GM19463 (cell line): ENCODE data around the gene PRELID3B.

Experiments used
- ATAC-seq: cut with Tn5 transposase; IDR thresholded peaks from one replicate; pipeline ENCODE4 v1.9.1; 2021; ENCODE audit warnings: mild to moderate bottlenecking, moderate library complexity; ENCODE audit not compliant: unreplicated experiment

The PRELID3B gene

DNA sequence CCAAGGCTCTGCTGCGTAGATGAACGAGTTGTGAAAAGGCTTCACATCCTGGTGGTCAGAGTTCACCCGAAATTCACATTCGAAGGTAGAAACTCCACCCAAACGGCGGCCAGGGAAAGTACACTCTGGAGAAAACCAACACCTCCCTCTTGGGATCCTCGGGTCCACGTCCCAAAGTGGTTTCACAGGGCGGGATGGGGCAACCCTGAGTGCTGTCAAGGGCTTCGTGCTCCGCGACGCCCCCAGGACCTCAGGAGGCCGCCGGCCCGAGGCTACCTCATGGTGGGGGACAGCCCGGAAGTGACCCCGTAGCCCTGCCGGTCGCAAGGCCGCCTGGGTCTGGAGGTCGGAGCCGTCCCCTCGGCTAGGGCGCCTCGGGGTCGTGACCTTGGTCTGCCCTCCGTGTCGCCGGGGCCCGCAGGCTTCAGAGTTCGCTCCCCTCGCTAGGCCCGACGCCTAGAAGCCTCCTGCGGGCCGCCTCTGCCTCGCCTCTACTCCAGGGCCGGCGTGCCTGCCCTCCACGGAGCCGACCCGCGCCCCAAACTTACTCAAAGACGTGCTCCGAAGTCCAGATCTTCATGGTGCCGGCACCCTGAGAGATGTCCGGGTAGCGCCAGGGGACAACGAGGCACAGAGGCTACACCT lies at the start of gene PRELID3B:
Gene PRELID3B (minus strand): TSS at position 636 of the 645 bp plus-strand sequence. CDS start 56 bp downstream, at position 580.
- ATAC-seq, result peak; percentile 28

DNA sequence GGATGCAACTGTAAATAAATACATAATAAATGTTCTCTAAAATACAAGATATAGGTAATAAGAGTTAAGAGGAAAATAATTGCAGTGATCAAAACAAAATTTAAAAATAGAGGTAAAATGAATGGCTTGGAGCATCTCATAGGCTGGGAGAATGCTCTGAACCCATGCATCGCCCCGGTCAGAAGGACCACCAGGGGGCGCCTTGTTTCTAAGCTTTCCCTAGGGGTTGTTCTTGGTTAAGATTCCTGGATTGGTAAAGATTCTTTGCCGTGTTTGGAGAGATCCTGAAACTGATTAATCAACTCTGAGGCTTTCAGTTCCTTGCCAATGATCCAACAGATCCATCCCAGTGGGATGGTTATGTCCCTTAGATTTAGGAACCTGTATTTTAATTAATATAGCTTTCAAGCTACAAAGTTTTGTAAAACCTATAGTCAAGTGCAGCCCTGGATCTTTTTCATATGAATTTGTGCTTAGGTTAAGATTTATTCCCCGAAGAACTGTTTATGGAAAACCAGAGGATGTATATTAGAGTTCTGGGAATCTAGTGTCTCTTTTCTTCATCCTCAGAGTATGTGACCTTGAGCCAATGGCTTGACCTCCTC lies 45.3 kb upstream of the PRELID3B start:
- ATAC-seq, result no peak

DNA sequence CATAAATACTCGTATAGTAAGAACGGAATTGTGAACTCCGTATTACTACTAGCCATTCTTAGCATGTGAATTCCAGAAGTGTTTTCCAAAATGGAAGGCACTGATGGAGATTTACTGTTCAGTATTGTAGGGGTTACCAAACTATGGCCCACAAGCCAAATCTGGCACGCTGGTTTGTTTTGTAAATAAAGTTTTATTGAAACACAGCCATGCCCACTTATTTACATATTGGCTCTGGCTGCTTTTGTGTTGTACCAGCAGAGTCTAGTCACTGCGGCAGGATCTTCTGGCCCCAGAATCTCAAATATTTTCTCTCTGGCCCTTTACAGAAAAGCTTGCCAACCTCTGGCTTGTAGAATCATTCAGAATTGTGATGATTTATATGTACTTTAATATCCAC lies 44.3 kb upstream of the PRELID3B start:
- no peak for ATAC-seq

DNA sequence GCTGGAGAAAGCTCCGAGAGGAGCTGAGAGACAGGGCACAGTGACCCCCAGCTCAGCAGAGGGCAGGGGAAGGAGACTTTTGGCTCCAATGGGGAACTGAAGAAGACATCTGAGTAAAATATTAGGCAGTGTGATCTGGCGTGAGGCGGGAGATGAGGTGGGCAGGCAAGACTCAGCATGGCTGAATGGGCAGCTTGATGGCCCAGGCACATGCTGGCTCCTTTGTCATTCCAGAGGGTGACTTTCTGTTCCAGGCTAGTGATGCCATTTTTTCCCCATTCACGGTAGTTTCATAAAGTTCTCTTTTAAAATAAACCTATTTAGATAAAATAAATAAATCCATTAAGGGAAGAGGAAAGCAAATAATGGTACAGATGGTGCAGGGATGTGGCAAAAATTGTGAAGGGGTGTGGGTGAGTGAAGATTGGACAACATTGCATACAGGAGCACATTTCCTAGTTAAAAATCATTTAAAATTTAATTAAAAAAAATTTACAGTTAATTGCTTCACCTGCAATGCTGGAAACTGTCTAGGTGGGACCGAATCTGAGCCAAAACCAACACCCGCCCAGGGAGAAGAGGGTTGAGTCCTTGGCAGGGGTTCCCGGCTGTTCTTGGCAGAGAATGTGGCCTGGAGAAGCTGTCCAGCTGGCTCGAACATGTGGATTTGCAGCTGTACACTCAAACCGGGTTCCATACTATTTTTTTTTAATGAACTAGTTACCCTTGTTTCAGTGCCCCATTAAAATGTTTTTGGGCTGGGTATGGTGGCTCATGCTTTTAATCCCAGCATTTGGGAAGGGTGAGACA lies 41.7 kb upstream of the PRELID3B start:
- ATAC-seq, result no peak

DNA sequence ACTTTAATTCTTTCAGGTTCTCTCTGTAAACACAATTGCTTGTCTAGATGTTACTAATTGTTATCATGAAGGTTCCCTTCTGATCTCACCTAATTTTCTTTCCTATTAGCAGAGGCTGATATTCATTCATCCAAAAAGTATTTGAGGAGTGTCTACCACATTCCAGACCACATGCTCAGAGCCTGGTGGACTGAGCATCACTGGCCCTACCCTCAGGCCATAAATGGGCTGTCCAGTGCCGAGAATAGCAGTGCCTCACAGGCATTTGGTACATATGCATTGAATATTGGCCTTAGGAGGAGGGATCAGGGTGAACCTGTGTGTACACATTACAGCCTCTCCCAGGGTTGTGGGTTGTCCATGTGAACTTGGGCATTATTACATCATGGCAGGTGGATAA lies 40.4 kb upstream of the PRELID3B start:
- no peak for ATAC-seq

DNA sequence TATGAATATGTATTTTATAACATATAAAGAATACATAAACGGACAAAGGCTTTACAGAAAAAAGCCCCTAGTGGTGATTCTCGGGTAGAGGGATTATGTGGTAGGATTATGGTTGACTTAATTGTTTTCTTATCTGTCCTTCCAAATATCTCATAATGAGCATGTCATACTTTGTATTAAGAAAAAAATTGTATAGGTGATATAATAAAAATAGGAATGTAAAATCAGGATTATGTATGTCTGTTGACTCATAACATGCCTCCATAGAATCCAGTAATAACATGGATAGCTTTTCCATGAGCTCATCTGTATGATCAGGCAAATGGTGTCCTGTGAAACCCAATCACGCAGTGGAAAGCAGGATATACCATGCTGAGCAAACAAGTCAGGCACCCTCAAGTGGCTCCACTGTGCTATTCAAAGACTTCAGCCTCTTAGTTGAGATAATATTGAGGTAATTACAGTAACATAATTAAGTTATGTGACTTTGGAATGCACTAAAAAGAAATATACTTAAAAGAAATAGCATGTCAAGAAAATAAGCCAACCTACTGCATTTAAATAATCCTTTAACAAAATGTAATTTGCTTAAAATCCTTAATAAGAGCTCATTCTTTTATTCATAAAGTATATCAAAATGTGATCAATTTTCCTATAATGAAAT lies 39.6 kb upstream of the PRELID3B start:
- ATAC-seq, result no peak

DNA sequence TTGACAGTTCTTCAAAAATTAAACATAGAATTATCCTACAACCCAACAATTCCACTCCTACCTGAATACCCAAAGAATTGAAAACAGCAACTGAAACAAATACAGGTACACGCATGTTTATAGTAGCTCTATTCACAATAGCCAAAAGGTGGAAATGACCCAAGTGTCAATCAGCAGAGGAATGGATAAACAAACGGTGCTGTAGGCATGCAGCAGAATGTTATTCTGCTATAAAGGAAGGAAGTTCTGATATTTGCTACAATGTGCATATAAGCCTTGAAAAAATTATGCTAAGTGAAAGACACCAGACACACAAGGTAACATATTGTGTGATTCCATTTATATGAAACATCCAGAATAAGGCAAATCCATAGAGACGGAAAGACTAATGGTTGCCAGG lies 38.5 kb upstream of the PRELID3B start:
- no peak for ATAC-seq

DNA sequence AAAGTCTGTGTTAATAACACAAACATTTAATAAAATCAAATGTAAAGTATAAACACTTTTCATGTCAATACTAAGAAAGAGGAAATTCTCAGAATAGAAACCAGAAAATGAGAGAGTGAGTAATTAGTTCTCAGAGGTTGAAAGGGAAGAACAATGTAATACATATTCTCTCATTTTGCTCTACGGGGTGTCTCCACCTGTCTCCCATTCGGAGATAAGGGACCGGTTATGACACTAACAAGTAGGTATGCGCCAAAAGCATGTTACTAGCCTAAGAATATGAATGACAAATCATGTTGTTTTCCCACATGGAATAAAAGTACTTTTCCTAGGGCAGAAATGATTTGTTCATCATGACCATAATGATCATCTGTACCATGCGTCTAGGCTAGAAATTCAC lies 35.6 kb upstream of the PRELID3B start:
- no peak for ATAC-seq

DNA sequence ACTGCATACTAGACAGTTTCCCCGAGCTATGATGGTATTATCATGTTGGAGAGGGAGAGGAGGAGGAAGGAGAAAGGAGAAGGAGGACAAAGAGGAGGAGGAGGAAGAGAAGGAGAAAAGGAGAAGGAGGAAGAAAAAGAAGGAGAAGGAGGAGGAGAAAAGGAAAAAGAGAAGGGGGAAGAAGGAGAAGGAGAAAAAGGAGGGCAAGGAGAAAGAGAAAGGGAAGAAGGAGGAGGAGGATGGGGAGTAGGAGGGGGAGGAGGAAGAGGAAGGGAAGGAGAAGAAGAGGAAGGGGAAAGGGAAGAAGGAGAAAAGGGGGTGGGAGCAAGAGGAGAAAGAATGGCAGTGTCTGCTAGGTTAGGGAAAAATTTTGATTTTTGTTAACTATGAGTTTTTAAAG lies 35.1 kb upstream of the PRELID3B start:
- ATAC-seq, result no peak

DNA sequence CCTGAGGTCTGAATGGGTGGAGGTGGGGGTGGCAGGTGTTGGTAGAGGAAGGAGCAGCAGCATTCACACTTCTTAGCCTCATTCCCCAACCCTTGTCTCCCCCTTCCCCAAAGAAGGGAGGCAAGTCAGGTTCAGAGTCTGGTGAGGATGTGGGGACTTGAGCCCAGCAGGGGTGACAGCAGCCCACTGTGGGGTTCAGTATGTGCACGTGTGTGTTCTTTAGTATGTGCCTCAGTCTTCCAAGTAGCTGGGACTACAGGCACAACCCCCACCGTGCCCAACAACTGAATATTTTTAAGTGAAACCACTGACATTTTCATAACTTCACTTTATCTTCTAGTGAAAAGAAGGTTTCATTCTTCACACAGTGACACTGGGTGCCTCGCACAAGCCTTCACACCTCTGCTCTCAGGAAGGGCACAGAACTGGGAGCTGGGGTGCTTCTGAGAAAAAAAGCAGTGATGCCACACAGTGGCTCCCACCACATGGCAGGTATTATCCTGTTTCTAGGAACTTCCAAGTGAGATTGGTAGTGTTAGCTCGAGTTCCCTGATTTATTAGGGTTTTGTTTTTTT lies 33.4 kb upstream of the PRELID3B start:
- ATAC-seq, result no peak

DNA sequence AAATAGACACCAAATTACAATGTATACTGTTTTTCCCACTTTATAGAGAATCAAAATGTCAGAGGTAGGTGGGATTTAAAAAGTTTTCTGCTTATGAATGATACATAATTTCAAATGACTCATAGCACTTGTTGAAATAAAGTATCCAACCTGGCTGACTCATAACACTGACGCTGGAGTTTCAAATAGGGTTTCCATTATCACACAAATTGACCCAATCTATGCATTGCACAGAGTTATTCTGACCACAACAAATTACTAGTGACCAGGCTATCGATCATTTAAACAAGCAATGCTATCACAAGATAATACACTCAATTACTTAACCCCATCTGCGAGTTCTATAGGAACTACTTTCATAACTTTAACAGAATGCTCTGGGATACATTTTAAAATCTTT lies 31.9 kb upstream of the PRELID3B start:
- no peak for ATAC-seq

DNA sequence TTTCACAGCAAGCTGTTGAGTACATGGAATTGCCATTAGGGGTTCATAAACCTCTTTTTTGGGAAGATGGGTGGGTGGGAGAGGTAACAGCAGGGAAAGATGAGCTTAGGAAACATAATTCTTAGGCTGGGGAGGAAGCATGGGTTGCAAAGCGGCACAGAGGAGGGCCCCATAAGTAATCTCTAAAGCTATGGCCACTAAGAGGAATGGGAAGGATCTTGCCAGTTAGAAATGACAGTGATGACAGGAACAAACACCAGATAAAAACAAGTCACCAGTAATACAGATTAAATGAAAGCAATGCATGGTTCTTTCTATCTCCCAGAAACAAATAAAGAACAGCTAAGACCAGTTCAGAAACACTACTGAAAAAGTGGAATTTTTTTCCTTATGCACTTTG lies 31.0 kb upstream of the PRELID3B start:
- ATAC-seq, result no peak

DNA sequence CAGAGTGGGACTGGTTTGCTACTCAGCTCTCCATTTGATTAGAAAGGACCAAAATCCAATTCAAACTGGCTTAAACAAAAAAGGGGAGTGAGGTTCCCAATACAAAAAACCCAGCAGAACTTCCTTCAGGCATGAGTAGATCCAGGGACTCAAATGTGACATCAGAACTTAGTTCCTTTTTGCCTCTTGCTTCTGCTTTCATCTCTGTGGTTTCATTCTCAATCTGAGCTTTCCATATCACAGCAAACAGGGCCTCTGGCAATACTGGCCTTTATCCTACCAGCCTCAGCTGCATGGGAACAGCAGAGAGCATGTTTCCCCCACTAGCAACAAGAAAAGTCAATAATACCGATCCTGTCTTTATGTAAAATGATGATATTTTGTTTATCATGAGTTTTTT lies 28.6 kb upstream of the PRELID3B start:
- no peak for ATAC-seq

DNA sequence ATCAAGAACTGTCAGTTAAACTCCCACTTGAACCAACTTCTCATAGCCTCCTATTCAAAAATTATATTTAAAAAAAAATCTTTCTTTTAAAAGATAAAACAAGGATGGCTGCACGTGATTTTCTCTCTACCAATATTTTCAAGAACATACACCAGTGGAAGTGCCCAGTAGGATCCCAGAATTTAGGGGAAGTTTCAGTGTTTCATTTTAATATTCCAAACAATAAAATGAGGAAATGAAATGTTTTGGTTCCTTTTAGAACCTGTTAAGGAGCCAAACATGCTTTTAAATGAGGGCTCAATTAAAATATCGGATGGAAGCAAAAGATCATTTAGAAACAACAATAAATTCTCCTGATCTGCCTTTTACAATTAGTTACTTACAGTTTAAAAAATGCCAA lies 26.4 kb upstream of the PRELID3B start:
- ATAC-seq, result no peak

DNA sequence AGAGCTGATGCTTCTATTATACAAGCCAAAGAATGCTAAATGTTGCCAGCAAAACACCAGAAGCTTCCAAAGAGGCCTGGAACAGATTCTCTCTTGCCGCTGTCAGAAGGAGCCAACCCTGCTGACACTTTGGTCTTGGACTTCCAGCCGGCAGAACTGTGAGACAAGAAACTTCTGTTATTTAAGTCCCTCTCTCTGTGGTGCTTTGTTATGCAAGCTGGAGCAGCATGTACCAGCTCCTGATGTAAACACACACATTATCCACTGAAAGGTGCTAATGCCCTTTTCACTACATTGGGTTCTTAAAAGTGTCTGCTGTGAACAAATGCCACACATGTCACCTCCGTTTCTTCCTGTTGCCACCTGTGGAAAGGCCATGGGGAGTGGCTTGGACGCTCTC lies 25.9 kb upstream of the PRELID3B start:
- ATAC-seq, result no peak

DNA sequence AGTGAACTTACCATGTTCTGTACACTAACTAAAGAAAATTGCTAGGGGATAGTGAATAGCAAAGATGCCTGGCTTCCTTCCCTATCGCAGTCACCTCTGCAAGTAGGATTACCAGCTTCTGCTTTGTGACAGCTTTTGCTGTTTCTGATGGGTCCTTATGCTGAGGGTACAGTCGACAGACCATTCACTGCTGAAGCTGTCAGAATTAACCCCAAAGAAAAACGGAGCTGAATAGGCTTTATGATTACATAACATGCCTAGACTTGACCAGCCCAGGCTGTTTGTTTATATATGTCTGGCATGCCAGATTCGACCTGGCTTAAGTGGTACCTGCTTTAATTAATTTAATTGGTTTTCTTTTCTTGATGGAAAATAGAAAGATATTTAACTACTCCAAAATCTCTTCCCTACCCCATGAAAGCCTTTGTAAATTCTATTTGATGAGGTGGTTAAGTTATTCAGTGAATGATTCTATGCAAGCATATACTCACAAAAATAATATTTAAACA lies 21.7 kb upstream of the PRELID3B start:
- no peak for ATAC-seq

DNA sequence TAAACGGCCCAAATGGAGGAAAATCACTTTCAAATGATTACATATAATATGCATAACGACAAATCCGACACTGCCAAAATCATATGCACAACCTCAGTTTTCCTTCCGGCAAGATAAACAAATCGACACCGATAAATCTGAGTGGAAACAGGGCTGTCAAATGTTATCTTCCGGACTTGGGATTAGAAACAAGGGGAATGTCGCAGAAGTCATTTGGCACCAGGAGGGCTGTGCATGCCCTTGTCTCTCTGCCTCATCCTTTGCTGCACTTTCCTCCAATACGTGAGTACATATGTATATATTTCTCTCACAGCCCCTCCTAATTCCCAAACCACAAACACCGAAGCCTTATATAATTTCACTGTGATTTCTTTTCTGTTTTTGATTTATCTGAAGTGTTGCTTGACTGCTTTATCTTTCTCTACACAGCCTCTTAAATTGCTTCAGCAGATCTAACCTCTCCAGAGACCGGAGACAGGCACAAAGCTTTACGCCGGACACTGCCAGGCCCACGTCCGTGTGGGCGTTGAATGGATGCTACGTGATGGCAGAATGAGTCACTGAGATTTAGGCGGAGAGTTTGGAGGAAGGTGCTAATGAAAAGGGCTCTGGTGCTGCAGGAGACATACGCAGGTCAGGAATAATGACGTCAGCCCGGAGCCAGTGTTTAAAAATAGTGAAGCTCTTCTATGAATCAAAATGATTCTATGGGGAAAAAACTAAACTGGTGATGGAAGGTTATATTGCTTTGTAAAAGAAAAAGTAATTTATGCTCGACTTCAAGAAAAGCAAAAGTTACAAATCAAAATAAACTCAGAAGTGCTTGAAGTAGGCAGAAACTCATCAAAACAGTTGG lies 21.0 kb upstream of the PRELID3B start:
- no peak for ATAC-seq

DNA sequence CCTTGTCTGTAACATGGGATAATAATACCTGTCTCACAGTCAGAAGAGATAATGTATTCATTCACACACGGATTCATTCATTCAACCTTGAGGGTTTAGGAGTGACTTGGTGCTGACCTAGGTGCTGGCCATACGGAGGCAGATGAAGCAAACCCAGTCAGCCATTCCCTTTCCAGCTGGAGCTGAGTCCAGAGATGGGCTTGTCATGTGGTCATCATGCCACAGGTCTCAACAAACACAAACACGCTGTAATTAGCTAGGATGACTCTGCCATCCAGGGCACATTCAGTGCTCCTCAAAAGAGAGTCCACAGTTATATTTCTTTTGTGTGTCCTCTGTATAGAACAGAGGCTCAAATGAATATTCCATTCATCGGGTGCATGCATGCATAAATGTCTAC lies 19.5 kb upstream of the PRELID3B start:
- ATAC-seq, result no peak

DNA sequence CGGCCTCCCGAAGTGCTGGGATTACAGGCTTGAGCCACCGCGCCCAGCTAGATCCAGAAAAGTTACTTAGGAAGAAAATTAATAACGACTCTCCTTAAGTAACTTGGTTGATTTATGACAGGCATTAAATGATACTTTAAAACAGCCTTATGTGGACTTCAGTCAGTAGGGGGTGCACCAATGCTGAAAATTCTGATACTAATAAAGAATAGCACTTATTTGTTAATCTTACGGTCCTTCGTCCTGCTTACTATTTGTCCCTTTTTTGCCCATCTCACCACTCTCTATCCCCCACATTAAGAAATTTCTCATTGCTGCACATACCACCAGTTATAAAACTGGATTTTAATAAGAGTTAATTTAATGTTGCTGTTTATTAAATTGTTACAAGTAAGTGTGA lies 12.7 kb upstream of the PRELID3B start:
- no peak for ATAC-seq

DNA sequence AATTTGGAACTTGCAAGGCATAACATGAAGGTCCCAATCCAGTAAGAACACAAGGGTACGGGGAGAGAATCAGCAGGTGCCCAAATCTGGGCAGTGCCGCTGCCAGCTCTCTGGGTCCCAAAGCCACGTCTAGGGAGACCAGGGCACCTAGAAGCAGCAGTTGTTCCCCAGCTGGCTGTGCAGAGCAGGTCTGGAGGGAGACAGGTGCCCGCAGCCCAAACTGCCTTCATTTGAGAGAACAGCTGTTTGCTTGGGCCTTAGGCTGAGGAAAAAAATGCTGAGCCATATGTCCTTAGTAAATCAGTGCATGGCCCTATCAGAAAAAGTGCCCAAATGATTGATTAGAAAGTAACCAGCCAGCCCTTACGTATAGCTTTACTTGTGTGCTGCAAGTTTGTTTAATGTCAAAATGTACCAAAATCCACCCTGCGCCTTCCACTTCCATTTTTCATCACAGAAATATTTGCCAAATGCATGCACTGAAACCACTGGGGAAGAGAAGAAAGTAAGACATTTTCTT lies 9.1 kb upstream of the PRELID3B start:
- ATAC-seq, result no peak
